HG03575 (cell line): ENCODE results near the gene TSC22D2.
"Not testable (repeated sequence)": the region's sequence is repeated elsewhere in the genome, so short reads cannot be mapped to it uniquely, and the experiment has no call there.

Experiments used
- ATAC-seq: cut with Tn5 transposase; IDR thresholded peaks from one replicate; pipeline ENCODE4 v1.9.1; 2021; ENCODE audit not compliant: unreplicated experiment, insufficient number of reproducible peaks, low FRiP score; ENCODE audit errors: extremely low read depth

Gene TSC22D2

DNA sequence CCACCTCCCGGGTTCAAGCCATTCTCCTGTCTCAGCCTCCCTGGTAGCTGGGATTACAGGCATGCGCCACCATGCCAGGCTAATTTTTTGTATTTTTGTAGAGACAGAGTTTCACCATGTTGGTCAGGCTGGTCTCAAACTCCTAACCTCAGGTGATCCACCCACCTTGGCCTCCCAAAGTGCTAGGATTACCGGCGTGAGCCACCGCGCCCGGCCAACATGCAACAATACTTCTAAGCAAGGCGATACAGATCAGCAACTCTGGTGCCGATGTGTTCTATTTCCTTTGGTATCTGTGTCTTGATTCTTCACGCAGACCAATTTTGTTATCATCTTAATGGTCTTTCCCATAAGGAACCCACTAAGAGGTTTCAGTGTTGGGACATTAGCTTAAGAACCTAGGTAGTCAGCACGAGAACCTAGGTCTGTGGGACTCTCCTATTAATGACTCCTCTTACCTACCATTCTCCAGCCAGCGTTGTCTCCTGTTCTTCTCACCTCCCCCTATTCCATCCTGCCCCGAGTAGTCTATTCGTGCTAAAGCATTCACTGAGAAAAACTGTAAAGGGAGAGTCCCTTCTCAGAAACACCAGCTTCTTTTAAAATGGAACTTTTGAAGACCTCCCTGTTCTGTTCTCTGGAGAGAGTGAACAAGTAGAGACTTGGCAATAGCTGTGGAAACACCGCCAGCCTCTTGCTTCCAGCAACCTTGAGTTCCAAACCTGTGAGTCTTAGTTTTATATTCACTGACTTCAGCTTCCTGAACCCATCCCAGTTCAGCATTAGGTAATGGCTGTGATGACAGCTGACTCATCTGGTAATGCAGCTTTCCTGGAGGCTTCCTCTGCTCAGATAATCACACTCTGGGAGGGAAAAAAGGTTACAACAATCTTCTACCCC is 61.2 kb downstream of the TSC22D2 start:
- no peak for ATAC-seq

DNA sequence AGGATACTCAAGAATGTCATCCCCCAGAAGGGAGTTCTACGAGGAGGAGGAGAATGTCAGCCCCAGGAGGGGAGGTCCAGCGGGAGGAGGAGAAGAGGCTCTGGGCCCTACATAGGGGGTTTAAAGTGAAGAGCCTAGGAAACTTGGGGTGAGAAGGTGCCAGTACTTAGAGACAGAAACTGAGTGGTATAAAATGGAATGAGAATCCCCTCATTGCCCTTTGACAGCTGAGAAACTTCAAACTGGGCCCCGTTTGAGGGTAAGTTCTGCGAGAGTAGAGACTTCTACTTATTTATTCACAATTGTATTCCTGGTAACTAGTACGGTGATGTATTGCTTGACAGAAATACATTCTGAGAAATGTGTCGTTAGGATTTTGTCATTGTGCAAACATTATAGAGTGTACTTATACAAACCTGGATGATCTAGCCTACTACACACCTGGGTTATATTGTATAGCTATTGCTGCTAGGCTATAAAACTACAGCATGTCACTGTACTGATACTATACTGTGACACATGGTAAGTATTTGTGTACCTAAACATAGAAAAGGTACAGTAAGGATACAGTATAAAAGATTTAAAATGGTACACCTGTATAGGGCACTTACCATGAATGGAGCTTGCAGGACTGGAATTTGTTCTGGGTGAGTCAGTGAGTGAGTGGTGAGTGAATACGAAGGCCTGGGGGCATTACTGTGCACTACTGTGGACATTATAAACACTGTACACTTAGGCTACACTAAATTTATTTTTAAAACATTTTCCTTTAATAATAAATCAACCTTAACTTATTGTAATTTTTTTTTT is 62.0 kb downstream of the TSC22D2 start:
- no peak for ATAC-seq

DNA sequence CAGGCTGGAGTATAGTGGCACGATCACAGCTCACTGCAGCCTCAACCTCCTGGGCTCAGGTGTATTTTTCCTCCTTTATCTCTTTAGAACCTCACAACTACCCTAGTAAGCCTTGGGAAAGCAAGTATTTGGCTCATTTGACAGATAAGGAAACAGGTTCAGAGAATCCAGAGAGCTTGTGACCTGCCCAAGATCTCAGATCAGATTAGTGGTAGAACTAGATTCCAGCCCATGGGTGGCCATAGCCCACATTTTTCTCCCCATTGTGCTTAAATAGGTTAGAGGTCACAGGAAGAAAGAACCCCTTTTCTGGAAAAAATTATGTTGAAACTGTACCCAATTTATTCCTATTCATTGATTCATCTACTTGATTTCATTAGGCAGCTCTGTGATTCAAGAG is 64.3 kb downstream of the TSC22D2 start:
- no peak for ATAC-seq

DNA sequence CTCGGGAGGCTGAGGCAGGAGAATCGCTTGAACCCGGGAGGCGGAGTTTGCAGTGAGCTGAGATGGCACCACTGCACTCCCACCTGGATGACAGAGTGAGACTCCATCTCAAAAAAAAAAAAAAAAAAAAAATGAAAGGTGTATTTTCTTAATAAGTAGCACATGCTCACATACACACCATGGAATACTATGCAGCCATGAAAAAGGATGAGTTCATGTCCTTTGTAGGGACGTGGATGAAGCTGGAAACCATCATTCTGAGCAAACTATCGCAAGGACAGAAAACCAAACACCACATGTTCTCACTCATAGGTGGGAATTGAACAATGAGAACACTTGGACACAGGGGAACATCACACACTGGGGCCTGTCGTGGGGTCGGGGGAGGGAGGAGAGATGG is 65.1 kb downstream of the TSC22D2 start:
- ATAC-seq: not testable (repeated sequence)

- no peak for ATAC-seq
These were observed 71.3 kb downstream of the TSC22D2 start for GRCh38 chr3:150479370-150479769.

DNA sequence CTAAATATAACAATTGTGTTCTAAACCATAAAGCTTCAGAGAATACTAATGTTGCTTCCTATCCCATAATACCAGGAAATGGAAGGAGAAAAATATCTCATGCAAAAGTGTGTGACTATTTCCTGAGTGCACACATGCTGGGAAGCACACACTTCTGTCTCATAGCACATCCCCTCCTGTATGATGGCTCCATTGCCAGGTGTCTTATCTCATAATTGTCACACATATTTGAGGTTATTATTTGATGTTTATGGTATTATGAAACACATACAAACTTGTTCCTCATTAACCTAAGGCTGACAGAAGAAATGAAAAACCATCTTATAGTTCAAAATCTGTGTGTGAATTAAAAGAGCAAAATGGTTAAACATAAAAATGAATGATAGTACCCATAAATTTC is 72.8 kb downstream of the TSC22D2 start:
- ATAC-seq: no peak

- no peak for ATAC-seq
These were observed 75.1 kb downstream of the TSC22D2 start for GRCh38 chr3:150483226-150483625.

GRCh38 chr3:150484410-150484809 is 76.3 kb downstream of the TSC22D2 start:
- ATAC-seq: no peak

GRCh38 chr3:150488867-150489266 is 80.8 kb downstream of the TSC22D2 start:
- no peak for ATAC-seq

DNA sequence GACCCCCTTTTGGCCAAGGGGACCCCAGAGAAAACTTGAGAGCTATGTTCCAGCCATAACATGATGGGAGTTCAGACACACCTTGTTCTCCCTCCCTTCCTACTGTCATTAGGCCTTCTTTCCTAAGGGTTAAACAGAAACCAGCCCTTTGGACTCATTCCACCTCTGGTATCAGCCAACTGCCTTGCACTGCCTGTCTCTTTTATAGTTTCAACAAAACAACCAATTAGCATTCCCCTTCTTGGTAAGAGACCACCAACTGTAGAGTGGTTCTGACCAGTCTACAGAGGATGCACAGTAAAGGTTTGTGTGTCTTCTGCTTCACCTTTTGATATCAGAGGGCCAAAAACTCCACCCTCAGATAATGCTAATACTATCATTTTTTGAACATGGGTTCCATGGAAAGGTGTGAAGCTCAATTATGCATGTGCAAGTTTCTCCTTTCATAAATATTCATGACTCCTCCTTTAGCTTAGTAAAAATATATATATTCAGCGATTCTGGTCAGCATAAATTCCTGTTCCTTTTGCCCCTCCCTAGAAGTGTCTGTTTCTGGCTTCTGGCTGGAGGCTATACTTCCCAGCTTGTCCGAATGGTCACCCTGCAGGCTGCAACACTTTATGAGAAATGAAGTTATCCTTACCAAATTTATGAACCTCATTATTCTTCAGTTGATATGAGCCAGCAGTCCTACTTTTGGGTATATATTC is 82.3 kb downstream of the TSC22D2 start:
- ATAC-seq: no peak

GRCh38 chr3:150494411-150494977 is 86.4 kb downstream of the TSC22D2 start:
- ATAC-seq: no peak

DNA sequence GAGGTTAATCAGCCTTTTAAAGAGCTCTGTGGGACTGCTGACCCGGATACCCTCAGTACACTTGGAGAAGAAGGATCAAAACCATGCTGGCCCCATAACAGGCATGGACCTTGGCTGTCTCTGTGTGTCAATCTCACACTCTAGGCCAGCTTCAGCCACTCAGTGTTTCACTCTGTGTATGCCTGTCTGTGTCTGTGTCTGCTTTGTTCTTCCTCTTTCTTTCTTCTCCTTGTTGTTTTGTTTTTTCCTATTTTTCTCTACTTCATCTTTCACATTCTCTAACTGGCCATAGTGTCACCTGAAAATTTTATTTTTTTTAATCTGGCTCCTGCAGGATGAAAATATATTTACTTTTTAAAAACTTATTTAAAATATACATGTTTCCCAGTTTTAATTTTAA is 87.1 kb downstream of the TSC22D2 start:
- ATAC-seq: no peak

GRCh38 chr3:150495563-150496168 is 87.6 kb downstream of the TSC22D2 start:
- no peak for ATAC-seq

- no peak for ATAC-seq
These were observed 89.9 kb downstream of the TSC22D2 start for GRCh38 chr3:150497956-150498355.

DNA sequence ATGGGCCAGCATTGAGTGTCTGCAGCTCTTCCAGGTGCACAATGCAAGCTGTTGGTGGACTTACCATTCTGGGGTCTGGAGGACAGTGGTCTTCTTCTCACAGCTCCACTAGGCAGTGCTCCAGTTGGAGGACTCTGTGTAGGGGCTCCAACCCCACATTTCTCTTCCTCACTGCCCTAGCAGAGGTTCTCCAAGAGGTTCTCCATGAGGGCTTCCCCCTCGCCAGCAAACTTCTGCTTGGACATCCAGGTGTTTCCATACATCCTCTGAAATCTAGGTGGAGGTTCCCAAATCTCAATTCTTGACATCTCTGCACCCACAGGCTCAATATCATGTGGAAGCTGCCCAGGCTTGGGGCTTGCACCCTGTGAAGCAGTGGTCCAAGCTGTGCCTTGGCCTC is 92.9 kb downstream of the TSC22D2 start:
- not testable (repeated sequence) for ATAC-seq

DNA sequence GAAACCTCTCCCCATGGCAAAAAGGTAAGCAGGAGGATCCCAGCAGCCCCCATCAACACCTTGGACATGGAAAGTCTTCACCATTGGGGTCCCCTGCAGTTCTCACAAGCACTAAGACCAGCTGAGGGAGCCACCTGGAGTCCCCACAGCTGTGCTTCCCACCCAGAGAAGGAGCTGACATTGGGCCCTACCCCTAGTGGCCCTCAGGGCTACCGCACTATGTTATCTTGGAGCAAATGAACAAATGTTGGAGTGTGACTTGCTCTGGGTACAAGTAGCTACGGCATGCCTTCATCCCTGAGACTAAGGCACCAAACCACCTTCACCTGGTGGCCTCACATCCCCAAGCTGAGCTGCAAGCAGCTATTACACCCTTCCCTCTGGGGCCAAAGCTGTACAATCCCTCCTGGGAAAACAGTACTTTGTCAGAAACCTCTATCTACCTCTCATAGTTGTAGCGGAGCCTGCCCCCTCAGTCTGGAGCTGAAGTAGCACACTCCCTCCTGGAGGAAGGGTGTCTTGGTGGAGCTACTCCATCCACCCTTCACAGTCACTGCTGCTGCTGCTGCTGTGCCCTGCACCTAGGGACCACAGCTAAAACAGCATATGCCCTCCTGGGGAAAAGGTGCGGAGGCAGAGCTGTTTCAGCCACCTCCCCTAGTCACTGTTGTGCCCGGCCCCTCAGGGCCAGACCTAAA is 95.5 kb downstream of the TSC22D2 start:
- no peak for ATAC-seq

DNA sequence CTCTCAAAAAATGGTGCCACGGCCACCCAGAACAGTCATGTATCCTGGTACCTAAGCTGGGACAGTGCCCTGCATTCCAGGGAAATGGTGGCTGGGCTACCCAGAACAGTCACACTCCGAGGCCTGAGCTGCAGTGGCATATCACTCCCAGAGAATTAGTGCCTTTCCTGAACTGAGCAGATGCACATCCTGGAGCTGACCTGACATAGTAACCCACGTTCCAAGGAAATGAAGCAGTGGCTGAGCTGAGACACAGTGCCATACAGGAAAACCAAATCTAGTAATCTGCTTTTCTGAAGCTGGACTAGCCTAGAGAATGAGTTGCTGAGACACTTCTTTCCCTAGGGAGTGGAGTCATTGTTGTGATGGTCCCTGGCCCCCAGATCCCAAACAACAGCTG is 96.4 kb downstream of the TSC22D2 start:
- ATAC-seq: no peak

DNA sequence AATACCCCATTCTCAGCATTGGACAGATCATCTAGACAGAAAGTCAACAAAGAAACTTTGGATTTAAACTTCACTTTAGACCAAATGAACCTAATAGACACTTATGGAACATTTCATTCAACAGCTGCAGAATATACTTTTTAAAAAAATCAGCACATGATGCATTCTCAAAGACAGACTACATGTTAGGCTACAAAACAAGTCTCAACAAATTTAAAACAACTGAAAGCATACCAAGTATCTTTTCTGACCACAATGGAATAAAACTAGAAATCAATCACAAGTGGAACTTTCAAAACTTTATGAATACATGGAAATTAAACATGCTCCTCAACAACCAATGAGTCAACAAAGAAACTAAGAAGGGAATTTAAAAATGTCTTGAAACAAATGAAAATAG is 100.3 kb downstream of the TSC22D2 start:
- no peak for ATAC-seq
